ENCODE data around the gene ITGB3.

Gene ITGB3

GRCh38 chr17:47338026-47338425 lies 84.4 kb downstream of the ITGB3 start:
- no peaks in the 10 kb centered on the region for H3K79me2 ChIP-seq (ENCODE audit: control insufficient read depth, insufficient read depth, low read length, unreplicated experiment)
- no peaks in the 10 kb centered on the region for H3K27me3 ChIP-seq (ENCODE audit: insufficient read depth, low read length)
- H3K36me3 ChIP-seq (ENCODE audit: insufficient read depth, low read length): peaks cover 10% of the 10 kb centered on the region
- no peaks in the 10 kb centered on the region for H3K4me1 ChIP-seq (ENCODE audit: control insufficient read depth, insufficient read depth, low read length, unreplicated experiment)
- H3K4me3 ChIP-seq (ENCODE audit: low read depth, low read length): no peak overlapping the region
- no peak overlapping the region for H3K27ac ChIP-seq (ENCODE audit: low read depth, low read length)
- H2AFZ ChIP-seq (ENCODE audit: low read length, unreplicated experiment): no peak overlapping the region

- Histone ChIP-seq H2AFZ (ENCODE audit: low read length, unreplicated experiment) (no peak overlapping the region), H3K79me2 (ENCODE audit: control insufficient read depth, insufficient read depth, low read length, unreplicated experiment) (no peaks in the 10 kb centered on the region), H3K4me1 (ENCODE audit: control insufficient read depth, insufficient read depth, low read length, unreplicated experiment) (no peaks in the 10 kb centered on the region), H3K4me3 (ENCODE audit: low read depth, low read length) (no peak overlapping the region), H3K36me3 (ENCODE audit: insufficient read depth, low read length) (no peaks in the 10 kb centered on the region), H3K27ac (ENCODE audit: low read depth, low read length) (no peak overlapping the region), H3K27me3 (ENCODE audit: insufficient read depth, low read length) (no peaks in the 10 kb centered on the region)
Measured at GRCh38 chr17:47352848-47353247, 99.2 kb downstream of the ITGB3 start.

DNA sequence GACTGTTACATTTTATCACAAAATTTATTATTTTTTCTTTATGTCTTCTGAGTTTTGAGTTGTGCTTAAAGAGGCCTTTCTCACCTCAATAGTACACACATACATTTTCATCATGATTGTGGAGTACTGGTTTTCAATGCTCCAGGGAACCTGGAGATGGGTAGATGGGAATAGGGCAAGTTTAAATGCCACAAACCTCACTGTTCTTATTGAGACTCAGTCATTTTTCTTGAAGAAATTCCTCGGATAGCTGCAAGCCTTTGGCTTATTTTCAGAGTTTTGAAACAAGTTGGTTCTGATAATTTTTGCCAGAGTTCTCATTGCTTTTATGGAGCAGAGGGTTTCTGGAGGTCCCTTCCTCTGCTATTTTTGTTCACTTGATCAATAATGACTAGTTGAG lies 105.0 kb downstream of the ITGB3 start:
- no peaks in the 10 kb centered on the region for H3K36me3 ChIP-seq (ENCODE audit: insufficient read depth, low read length)
- H3K4me1 ChIP-seq (ENCODE audit: control insufficient read depth, insufficient read depth, low read length, unreplicated experiment): no peaks in the 10 kb centered on the region
- no peak overlapping the region for H2AFZ ChIP-seq (ENCODE audit: low read length, unreplicated experiment)
- H3K79me2 ChIP-seq (ENCODE audit: control insufficient read depth, insufficient read depth, low read length, unreplicated experiment): no peaks in the 10 kb centered on the region
- no peaks in the 10 kb centered on the region for H3K27me3 ChIP-seq (ENCODE audit: insufficient read depth, low read length)
- no peak overlapping the region for H3K4me3 ChIP-seq (ENCODE audit: low read depth, low read length)
- H3K27ac ChIP-seq (ENCODE audit: low read depth, low read length): no peak overlapping the region
